ENCODE results near the gene TMEM45B.

DNA sequence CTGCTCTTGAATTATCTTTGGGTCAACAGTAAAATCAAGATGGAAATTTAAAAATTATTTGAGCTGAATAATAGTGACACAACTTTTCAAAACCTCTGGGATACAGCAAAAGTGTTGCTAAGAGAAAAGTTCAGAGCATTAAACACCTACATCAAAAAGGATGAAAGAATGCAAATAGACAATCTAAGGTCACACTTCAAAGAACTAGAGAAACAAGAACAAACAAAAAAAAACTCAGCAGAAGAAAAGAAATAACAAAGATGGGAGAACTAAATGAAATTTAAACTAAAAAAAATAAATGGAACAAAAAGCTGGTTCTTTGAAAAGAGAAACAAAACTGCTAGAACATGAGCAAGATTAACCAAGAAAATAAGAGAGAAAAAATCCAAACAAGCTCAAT lies 15.0 kb upstream of the TMEM45B start:
- TF ChIP-seq, protein P1, sequence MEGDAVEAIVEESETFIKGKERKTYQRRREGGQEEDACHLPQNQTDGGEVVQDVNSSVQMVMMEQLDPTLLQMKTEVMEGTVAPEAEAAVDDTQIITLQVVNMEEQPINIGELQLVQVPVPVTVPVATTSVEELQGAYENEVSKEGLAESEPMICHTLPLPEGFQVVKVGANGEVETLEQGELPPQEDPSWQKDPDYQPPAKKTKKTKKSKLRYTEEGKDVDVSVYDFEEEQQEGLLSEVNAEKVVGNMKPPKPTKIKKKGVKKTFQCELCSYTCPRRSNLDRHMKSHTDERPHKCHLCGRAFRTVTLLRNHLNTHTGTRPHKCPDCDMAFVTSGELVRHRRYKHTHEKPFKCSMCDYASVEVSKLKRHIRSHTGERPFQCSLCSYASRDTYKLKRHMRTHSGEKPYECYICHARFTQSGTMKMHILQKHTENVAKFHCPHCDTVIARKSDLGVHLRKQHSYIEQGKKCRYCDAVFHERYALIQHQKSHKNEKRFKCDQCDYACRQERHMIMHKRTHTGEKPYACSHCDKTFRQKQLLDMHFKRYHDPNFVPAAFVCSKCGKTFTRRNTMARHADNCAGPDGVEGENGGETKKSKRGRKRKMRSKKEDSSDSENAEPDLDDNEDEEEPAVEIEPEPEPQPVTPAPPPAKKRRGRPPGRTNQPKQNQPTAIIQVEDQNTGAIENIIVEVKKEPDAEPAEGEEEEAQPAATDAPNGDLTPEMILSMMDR (IDR thresholded peaks at IDR 0.05) = no peak
- no peak for TF ChIP-seq EP300 (IDR thresholded peaks at IDR 0.05)
- no peak for TF ChIP-seq POLR2A (IDR thresholded peaks at IDR 0.05)

All from gastroesophageal sphincter (tissue), 3 donors.